ENCODE data around the gene PIGU.

DNA sequence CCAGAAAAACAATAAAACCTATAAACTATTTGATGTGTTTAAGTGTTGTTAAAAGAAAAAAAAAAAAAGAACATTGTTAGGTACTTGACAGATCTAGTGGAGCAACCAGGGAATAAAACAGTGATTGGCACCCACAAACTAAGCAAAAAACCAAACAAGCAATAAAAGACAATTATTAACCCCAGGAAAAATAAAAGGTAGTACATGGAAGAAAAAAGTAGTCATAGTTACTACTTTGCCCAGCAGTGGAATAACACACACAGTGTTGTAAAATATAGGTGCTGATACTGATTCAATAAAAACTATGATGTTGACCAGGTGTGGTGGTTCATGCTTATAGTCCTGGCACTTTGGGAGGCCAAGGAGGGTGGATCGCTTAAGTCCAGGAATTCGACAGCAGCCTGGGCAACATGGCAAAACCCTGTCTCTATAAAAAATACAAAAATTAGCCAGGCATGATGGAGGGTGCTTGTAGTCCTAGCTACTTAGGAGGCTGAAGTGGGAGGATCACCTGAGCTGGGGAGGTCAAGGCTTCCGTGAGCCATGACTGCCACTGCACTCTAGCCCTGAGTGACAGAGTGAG is 43.9 kb downstream of the PIGU start:
- no peak for TF ChIP-seq POLR2AphosphoS5 (IDR thresholded peaks at IDR 0.05; ENCODE audit: borderline replicate concordance, low read depth, low read length)
- TF ChIP-seq EZH2 (IDR thresholded peaks at IDR 0.05): no peak
- TF ChIP-seq FOXP2 (optimal IDR thresholded peaks at IDR 0.05; ENCODE audit: control extremely low read depth, extremely low read length, insufficient read depth): no peak
